ENCODE data around the gene MKNK2.
"Not testable (repeated sequence)": the region's sequence is repeated elsewhere in the genome, so short reads cannot be mapped to it uniquely, and the experiment has no call there.

MKNK2 gene

DNA sequence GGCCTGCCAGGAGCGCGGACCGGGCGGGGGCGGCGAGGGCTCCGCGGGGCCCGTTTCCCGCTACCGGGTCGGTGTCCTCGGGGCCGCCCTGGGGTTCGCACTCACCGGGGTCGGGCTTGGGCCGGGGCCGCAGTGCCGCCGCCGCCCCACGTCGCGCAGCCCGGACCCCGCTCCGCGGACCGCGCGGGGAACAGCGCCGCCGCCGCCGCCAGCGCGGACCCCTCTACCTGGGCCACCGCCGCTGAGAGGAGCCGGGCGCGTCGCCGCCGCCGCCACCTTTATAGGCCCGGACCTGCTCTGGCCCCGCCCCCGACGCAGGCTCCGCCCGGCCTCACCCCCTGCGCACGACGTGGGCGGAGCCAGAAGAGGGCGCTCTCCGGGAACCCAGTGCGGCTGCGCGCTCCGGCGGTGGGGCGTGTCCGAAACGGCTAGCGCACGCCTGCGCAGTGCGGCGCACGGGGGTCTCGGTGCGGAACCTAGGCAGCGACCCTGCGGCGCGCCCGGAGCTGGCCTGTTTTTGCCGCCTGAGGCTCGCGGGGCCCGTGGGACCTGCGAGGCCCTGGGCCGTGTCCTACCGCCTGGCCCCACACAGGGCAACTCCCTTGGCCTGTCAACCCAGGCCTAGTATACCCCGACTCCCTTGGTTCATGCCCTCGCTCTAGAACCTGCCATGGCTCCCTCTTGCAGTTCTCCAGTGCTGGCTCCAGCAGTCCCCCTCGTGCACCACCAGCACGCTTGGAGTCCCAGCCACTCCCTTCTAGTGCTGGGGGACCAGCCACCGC is at the start of gene MKNK2:
Gene MKNK2, minus strand, starts transcription at position 254 of the 782 bp plus-strand sequence. CDS start 393 bp downstream, outside the sequence.
- DNase-seq (ENCODE audit: low read depth in 2 of 2, low spot score in 1 of 2) = peak; percentile 94

DNA sequence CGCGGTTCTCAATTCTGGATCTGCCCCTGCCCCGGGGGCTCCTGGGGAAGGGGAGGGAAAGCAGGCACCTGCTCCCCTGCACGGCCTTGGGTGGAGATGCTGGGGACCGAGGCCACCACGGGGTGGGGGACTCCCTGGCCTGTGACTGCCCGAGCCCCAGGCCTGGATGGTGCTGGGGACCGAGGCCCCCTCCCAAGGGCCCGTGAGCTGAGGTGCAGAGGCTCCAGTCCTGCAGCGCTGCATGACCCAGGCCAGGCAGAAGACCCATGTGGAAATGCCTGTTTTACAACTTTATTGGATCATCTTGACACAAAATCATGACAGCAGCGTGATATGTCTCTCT is 49.6 kb upstream of the MKNK2 start:
- DNase-seq (ENCODE audit: low read depth in 2 of 2, low spot score in 1 of 2) = no peak

GRCh38 chr19:2099937-2100718 is 49.1 kb upstream of the MKNK2 start:
- DNase-seq (ENCODE audit: low read depth in 2 of 2, low spot score in 1 of 2) = no peak

DNA sequence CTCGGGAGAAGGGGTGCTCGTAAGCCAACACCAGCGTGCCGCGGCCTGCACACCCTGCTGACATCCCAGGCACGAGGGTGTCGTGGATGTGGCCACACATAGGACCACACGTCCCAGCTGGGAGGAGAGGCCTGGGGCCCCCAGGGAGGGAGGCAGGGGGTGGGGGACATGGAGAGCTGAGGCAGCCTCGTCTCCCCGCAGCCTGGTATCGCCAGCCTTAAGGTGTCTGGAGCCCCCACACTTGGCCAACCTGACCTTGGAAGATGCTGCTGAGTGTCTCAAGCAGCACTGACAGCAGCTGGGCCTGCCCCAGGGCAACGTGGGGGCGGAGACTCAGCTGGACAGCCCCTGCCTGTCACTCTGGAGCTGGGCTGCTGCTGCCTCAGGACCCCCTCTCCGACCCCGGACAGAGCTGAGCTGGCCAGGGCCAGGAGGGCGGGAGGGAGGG is 48.0 kb upstream of the MKNK2 start:
- DNase-seq (ENCODE audit: low read depth in 2 of 2, low spot score in 1 of 2) = no peak

- DNase-seq (ENCODE audit: low read depth in 2 of 2, low spot score in 1 of 2) = no peak
These were observed 46.9 kb upstream of the MKNK2 start for GRCh38 chr19:2097886-2098327.

DNA sequence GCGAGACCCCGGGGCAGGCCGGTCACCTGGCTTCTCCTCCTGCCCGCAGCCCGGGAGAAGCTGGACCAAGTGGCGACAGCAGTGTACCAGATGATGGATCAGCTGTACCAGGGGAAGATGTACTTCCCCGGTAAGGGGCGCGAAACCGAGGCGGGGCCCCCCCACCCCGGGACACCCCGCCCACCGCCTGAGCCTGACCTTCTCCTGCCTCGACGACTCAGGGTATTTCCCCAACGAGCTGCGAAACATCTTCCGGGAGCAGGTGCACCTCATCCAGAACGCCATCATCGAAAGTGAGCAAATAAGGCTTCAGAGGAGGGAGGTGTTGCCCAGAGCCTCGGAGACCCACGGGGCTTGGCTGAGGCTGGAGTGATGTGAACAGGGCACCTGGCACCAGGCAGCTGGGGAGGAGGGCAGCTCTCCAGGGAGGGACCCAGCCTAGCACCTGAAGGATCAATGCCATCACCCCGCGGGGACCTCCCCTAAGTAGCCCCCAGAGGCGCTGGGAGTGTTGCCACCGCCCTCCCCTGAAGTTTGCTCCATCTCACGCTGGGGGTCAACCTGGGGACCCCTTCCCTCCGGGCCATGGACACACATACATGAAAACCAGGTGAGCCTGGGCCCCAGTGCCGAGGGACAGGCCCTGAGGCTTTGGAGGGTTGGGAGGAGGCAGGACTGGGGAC is 46.3 kb upstream of the MKNK2 start:
- no peak for DNase-seq (ENCODE audit: low read depth in 2 of 2, low spot score in 1 of 2)

DNA sequence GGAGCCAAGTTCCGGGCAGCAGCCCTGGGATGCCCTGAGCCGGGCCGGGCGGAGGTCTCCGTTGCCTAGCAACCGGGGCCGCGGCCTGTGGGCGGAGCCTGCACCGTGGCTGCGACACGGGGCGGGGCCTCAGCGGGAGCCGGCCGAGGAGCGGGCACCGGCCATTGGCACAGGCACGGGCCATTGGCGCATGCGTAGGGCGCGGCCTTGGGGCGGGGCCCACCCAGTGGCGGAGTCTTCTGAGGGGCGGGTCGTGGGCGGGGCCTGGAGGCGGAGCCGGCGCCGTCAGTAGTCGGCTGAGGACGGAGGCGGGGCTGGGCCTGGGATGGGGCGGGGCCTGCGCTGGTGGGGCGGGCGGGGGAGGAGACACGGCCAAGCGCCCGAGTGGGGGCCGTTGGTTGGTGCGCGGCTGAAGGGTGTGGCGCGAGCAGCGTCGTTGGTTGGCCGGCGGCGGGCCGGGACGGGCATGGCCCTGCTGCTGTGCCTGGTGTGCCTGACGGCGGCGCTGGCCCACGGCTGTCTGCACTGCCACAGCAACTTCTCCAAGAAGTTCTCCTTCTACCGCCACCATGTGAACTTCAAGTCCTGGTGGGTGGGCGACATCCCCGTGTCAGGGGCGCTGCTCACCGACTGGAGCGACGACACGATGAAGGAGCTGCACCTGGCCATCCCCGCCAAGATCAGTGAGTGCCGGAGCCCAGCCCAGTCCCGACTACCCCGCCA is 45.6 kb upstream of the MKNK2 start, which contains the start of gene IZUMO4:
Gene IZUMO4, plus strand, starts transcription at position 436 of the 723 bp plus-strand sequence. Its CDS starts 31 bp downstream, at position 467.
- peak; percentile 100 for DNase-seq (ENCODE audit: low read depth in 2 of 2, low spot score in 1 of 2)

- DNase-seq (ENCODE audit: low read depth in 2 of 2, low spot score in 1 of 2) = peak; percentile 49 to 78
These were observed 45.0 kb upstream of the MKNK2 start, which contains the start of gene MOB3A for GRCh38 chr19:2096034-2096479. Gene MOB3A, minus strand, starts transcription at chr19:2096326. Its CDS starts 17,766 bp downstream, at chr19:2078560.

- DNase-seq (ENCODE audit: low read depth in 2 of 2, low spot score in 1 of 2) = not testable (repeated sequence)
These were observed 41.0 kb upstream of the MKNK2 start for GRCh38 chr19:2091926-2092525.

- DNase-seq (ENCODE audit: low read depth in 2 of 2, low spot score in 1 of 2) = no peak
These were observed 38.6 kb upstream of the MKNK2 start for GRCh38 chr19:2089727-2090053.

DNA sequence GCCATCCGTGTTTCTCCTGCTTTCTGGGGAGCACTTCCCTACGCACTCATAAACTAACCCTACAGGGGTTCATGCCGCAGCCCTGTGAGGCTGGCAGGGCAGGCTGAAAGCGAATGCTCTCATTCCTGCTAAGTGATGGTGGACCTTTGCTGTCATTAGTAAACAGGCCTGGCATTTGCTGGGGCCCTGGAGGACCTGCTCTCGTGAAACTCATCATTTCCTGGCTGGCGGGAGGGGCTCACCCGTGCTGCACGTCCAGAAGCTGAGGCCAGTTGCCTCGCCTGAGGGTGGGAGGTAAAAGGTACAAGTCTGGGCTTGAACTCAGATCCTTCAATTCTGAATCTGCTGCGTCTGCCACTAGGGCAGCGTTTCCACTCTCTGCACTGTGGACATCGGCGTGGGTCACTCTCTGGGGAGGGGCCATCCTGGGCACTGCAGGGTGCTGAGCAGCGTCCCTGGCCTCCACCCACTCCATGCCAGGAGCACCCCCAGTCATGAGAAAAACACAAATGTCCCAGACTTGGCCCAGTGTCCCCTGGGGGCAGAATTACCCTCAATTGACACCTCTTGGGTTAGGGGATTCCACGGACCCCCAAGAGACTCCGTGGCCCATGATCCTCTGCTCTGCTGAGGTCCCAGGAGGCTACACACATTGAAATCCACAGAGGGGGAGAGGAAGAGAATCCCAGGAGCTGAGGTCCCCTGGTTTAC is 38.1 kb upstream of the MKNK2 start:
- no peak for DNase-seq (ENCODE audit: low read depth in 2 of 2, low spot score in 1 of 2)

DNA sequence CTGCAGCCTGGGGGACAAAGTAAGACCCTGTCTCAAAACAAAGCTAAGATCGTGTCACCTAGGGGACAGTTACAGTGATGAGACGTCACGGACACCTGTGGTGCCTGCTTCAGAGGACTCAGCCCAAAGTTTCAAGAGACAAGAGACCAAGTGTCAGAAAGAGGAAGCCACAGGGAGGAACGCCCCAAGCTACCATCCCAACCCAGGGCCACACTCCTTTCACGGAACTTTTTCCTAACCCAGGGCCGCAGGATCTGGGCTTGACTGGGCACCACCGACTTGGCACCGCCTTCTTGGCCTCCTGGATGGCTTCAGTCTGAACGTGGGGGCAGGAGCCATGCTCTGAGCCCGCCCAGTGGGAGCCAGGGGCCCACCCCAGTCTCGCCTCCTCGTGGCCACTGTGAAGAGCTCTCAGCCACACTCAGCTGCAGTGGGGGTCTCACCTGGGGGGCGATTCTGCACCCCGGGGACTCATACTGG is 36.6 kb upstream of the MKNK2 start:
- DNase-seq (ENCODE audit: low read depth in 2 of 2, low spot score in 1 of 2) = no peak

- not testable (repeated sequence) for DNase-seq (ENCODE audit: low read depth in 2 of 2, low spot score in 1 of 2)
These were observed 35.9 kb upstream of the MKNK2 start for GRCh38 chr19:2086695-2087620.

GRCh38 chr19:2084993-2085720 is 34.1 kb upstream of the MKNK2 start:
- DNase-seq (ENCODE audit: low read depth in 2 of 2, low spot score in 1 of 2) = peak; percentile 89 to 92

- no peak for DNase-seq (ENCODE audit: low read depth in 2 of 2, low spot score in 1 of 2)
These were observed 32.3 kb upstream of the MKNK2 start for GRCh38 chr19:2083174-2083854.

GRCh38 chr19:2081873-2082810 is 31.1 kb upstream of the MKNK2 start:
- no peak for DNase-seq (ENCODE audit: low read depth in 2 of 2, low spot score in 1 of 2)
